GM06990 (cell line): Measurements from ENCODE around the gene BUB3.

Experiments
- DNase-seq: peaks from one replicate; pipeline ENCODE4 v3.0.0-alpha.2; 2011; ENCODE audit not compliant: insufficient read length; ENCODE audit errors: extremely low read depth
- H3K27me3 ChIP-seq: replicated peaks from 2 replicates; pipeline ENCODE4 v1.6.0; 2011; ENCODE audit warnings: low read length; ENCODE audit not compliant: control insufficient read depth, insufficient read depth
- H3K36me3 ChIP-seq: 2 replicates; pipeline ENCODE4 v1.5.1; 2011; ENCODE audit warnings: low read length; ENCODE audit not compliant: control insufficient read depth, insufficient read depth
- H3K4me3 ChIP-seq: replicated peaks from 2 replicates; pipeline ENCODE4 v1.5.1; 2011; ENCODE audit warnings: low read depth, mild to moderate bottlenecking, control low read depth, low read length
- TF ChIP-seq, protein P1 (sequence below): IDR thresholded peaks from 2 replicates; pipeline ENCODE4 v1.5.1; 2011; ENCODE audit warnings: low read length, control low read depth, mild to moderate bottlenecking, inconsistent platforms; ENCODE audit not compliant: insufficient read depth, poor library complexity, severe bottlenecking

Gene BUB3

DNA sequence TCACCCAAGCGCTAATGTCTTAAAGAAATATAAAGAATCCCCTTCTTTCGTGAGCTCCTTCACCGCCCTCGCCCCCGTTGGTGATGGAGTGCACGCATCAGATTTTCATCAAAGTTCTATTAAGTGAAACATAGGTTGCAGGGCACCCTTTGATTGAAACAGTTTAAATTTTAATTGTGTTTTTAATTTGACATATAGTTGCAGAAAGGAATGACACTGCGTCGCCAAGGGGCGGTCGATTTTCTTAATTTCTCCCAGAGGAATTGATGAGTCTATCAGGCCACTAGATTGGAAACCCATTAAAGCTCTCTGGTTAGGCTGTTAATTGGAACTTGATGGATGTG, 10.4 kb upstream of the BUB3 start:
- H3K27me3 ChIP-seq: no peaks in the 10 kb centered on the region; the same call in none of the 2 replicates
- TF ChIP-seq, protein P1, sequence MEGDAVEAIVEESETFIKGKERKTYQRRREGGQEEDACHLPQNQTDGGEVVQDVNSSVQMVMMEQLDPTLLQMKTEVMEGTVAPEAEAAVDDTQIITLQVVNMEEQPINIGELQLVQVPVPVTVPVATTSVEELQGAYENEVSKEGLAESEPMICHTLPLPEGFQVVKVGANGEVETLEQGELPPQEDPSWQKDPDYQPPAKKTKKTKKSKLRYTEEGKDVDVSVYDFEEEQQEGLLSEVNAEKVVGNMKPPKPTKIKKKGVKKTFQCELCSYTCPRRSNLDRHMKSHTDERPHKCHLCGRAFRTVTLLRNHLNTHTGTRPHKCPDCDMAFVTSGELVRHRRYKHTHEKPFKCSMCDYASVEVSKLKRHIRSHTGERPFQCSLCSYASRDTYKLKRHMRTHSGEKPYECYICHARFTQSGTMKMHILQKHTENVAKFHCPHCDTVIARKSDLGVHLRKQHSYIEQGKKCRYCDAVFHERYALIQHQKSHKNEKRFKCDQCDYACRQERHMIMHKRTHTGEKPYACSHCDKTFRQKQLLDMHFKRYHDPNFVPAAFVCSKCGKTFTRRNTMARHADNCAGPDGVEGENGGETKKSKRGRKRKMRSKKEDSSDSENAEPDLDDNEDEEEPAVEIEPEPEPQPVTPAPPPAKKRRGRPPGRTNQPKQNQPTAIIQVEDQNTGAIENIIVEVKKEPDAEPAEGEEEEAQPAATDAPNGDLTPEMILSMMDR: no peak
- no peak overlapping the region for H3K4me3 ChIP-seq

DNA sequence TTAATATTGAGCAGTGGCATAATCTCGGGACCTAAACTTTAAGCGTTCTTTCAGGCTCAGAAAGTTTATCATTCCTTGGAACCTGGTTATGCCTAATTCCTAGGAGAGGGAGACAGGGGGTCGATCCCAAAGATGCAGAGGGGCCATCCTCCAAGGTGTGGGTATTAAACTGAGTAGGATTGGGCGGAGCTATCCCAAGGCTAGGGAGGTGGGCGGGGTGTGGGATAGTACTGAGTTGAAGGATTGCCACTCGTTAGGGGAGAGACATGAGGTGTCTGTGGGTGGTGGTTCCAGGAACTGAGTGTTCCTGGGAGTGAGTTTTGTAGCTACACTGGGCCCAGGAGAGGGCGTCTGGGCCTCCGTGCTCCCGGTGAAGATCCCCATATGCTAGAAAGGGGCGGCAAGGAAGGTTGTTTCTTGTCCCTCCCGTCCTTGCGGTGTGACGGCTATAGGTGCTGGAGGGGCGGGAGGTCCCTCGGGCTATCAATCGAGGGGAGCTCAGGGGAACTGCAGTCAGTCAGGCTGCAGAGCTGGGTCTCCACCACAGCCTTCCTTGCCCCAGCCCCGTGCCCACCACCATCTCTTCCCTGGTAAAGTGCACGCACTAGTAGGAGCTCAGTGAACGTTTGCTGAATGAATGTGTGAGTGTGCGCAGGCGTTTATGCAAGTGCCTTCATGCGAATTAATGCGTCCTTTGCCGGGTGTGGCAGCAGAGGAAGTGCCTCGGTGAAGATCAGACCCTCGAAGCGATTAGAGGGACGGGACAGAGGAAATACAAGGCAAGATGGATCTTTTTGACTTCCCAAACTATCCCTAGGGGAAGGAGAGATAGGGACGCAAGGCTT, 9.3 kb upstream of the BUB3 start:
- H3K27me3 ChIP-seq: no peaks in the 10 kb centered on the region; the same call in 1 of the 2 replicates
- no peak overlapping the region for H3K4me3 ChIP-seq

More for the DNA sequence above, 10.4 kb upstream of the BUB3 start:
- no peak for DNase-seq
- no peaks in the 10 kb centered on the region for H3K36me3 ChIP-seq

GRCh38 chr10:123145542-123146012, 8.6 kb upstream of the BUB3 start:
- Histone ChIP-seq H3K4me3 (no peak overlapping the region), H3K27me3 (no peaks in the 10 kb centered on the region; the same call in 1 of the 2 replicates), H3K36me3 (no peaks in the 10 kb centered on the region)
- no peak for DNase-seq
- TF ChIP-seq, protein P1: no peak

More for the DNA sequence above, 9.3 kb upstream of the BUB3 start:
- no peaks in the 10 kb centered on the region for H3K36me3 ChIP-seq
- no peak for DNase-seq
- TF ChIP-seq, protein P1: peak; percentile 17

DNA sequence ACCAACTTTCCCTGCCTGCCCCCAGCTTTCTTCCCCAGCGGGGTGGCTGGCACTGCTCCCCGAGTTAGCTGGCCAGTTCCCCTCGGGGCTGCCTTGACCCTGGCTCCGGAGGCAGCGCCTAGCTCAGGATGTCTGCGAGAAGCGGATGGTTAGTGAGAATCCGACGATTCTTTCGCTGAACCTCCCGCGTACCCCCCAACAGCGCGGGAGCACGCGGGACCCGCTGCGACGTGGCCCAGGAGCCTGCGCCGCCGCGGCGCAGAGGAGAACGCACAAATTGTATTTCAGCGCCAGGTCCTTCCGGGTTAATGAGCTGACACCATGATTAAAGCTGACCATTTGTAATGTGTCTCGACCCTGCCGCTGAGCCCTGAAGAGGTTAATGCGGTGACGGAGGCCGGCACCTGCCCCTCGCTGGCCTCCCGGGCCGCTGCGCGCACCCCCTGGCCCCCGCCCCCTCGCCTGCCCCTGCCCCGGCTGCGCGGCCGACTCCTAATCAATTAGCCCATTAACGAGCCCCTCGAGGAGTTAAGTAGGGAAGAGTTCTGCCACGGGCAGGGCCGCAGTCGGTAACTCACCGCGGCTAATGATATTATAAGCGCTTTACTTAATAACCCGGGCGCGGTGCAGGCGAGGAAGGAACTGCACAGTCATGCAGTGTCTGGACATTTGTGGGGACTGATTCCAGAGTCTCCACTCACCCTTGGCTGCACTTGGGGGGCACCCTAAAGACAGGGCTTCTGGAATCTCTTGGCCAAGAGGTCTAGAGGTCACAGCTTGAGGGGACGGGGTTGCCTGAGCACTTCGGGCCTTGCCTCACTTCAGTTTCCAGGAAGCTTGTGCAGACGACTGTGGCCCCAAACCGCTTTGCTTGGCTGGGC, 7.9 kb upstream of the BUB3 start:
- no peak for DNase-seq
- no peak overlapping the region for H3K4me3 ChIP-seq
- H3K27me3 ChIP-seq: no peaks in the 10 kb centered on the region; the same call in 1 of the 2 replicates
- TF ChIP-seq, protein P1: no peak
- no peaks in the 10 kb centered on the region for H3K36me3 ChIP-seq

- DNase-seq: no peak
- Histone ChIP-seq H3K27me3 (no peaks in the 10 kb centered on the region; the same call in 1 of the 2 replicates), H3K4me3 (peak overlapping the region; percentile 75), H3K36me3 (no peaks in the 10 kb centered on the region)
- TF ChIP-seq, protein P1: no peak
These were observed 7.1 kb upstream of the BUB3 start for GRCh38 chr10:123146894-123147634.
